GM18870 (cell line): ENCODE data around the gene ZNF175.
A peak's percentile ranks its signal among the peaks of the same experiment; 100 is the strongest.

Source experiments
- ATAC-seq: cut with Tn5 transposase; IDR thresholded peaks from one replicate; pipeline ENCODE4 v1.9.1; 2021; ENCODE audit warnings: moderate library complexity; ENCODE audit not compliant: unreplicated experiment

The ZNF175 gene

GRCh38 chr19:51549533-51550324, 21.4 kb upstream of the ZNF175 start:
- ATAC-seq: no peak

GRCh38 chr19:51550848-51551672, 20.0 kb upstream of the ZNF175 start:
- no peak for ATAC-seq

GRCh38 chr19:51551673-51552432, 19.2 kb upstream of the ZNF175 start:
- ATAC-seq: no peak

- ATAC-seq: no peak
Measured at GRCh38 chr19:51552608-51552995, 18.5 kb upstream of the ZNF175 start.

GRCh38 chr19:51552996-51553725, 17.9 kb upstream of the ZNF175 start:
- no peak for ATAC-seq

GRCh38 chr19:51559240-51559639, 11.8 kb upstream of the ZNF175 start:
- no peak for ATAC-seq

- ATAC-seq: no peak
Measured at GRCh38 chr19:51560339-51560738, 10.7 kb upstream of the ZNF175 start.

GRCh38 chr19:51564791-51565190, 6.3 kb upstream of the ZNF175 start:
- ATAC-seq: no peak

- no peak for ATAC-seq
Measured at GRCh38 chr19:51565583-51565982, 5.5 kb upstream of the ZNF175 start.

- ATAC-seq: no peak
Measured at GRCh38 chr19:51566489-51567100, 4.5 kb upstream of the ZNF175 start.

GRCh38 chr19:51567583-51567982, 3.5 kb upstream of the ZNF175 start:
- ATAC-seq: no peak

- no peak for ATAC-seq
Measured at GRCh38 chr19:51568456-51568855, 2.6 kb upstream of the ZNF175 start.

GRCh38 chr19:51571599-51571998, 516 bp downstream of the ZNF175 start:
- no peak for ATAC-seq

GRCh38 chr19:51572410-51572809, 1.3 kb downstream of the ZNF175 start:
- no peak for ATAC-seq

- ATAC-seq: no peak
Measured at GRCh38 chr19:51572908-51573307, 1.8 kb downstream of the ZNF175 start.

GRCh38 chr19:51573331-51573730, 2.2 kb downstream of the ZNF175 start:
- no peak for ATAC-seq

- peak; percentile 61 for ATAC-seq
Measured at GRCh38 chr19:51576850-51577249, 5.8 kb downstream of the ZNF175 start.

GRCh38 chr19:51586103-51586728, 15.1 kb downstream of the ZNF175 start:
- ATAC-seq: no peak

GRCh38 chr19:51586799-51587198, 15.7 kb downstream of the ZNF175 start:
- ATAC-seq: no peak
